ENCODE data around the gene OGG1.

DNA sequence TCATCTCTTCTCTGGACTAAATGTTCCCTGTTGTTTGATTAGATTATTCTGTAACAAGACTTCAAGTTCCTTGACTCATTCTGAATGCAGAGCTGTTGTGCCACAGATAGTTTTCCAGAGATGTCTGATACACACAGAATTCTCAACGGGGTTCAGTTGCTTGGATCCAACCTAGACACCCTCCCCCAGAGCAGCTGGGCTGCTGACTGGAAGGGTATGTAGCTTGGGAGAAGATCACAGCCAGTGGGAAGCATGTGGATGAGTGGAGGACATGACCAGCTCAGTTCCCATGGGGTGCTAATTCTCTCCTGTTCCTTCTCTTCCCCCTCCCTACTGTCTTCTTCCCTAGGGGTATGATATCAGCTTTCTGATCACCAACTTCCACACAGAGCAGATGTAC, 53.7 kb downstream of the OGG1 start:
- TF ChIP-seq, protein P1, sequence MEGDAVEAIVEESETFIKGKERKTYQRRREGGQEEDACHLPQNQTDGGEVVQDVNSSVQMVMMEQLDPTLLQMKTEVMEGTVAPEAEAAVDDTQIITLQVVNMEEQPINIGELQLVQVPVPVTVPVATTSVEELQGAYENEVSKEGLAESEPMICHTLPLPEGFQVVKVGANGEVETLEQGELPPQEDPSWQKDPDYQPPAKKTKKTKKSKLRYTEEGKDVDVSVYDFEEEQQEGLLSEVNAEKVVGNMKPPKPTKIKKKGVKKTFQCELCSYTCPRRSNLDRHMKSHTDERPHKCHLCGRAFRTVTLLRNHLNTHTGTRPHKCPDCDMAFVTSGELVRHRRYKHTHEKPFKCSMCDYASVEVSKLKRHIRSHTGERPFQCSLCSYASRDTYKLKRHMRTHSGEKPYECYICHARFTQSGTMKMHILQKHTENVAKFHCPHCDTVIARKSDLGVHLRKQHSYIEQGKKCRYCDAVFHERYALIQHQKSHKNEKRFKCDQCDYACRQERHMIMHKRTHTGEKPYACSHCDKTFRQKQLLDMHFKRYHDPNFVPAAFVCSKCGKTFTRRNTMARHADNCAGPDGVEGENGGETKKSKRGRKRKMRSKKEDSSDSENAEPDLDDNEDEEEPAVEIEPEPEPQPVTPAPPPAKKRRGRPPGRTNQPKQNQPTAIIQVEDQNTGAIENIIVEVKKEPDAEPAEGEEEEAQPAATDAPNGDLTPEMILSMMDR (IDR thresholded peaks at IDR 0.05; ENCODE audit: insufficient read depth, low read depth, low read length): no peak
- TF ChIP-seq EZH2 (IDR thresholded peaks at IDR 0.05; ENCODE audit: insufficient read depth, low read length): no peak

All from astrocyte (in vitro differentiated cells and primary cell).